DOHH2 (cell line): Measurements from ENCODE around the gene FAM78B.

Experiments used
- H3F3A ChIP-seq: fragments of 200-600 bp; sonication (generic), shearing (Covaris generic); 2 replicates; pipeline ENCODE4 v1.6.0; 2016; ENCODE audit warnings: antibody characterized with exemption, mild to moderate bottlenecking; ENCODE audit not compliant: control insufficient read depth, insufficient read depth
- H3K27ac ChIP-seq: fragments of 200-600 bp; sonication (generic); 2 replicates; pipeline ENCODE4 v1.5.1; 2014; ENCODE audit warnings: low read depth, mild to moderate bottlenecking, low read length, moderate library complexity
- H3K27me3 ChIP-seq: fragments of 200-600 bp; sonication (generic); 2 replicates; pipeline ENCODE4 v1.6.1; 2014; ENCODE audit warnings: mild to moderate bottlenecking, low read length, mixed read lengths; ENCODE audit not compliant: control insufficient read depth
- H3K36me3 ChIP-seq: fragments of 200-600 bp; sonication (generic); 2 replicates; pipeline ENCODE4 v1.6.1; 2014; ENCODE audit warnings: mild to moderate bottlenecking, low read length, moderate library complexity, mixed read lengths; ENCODE audit not compliant: control insufficient read depth
- H3K4me1 ChIP-seq: fragments of 200-600 bp; sonication (generic); 2 replicates; pipeline ENCODE4 v1.6.1; 2014; ENCODE audit warnings: mild to moderate bottlenecking, low read length, mixed read lengths; ENCODE audit not compliant: control insufficient read depth
- H3K4me2 ChIP-seq: fragments of 200-600 bp; sonication (generic); 2 replicates; pipeline ENCODE4 v1.6.0; 2014; ENCODE audit warnings: mild to moderate bottlenecking, low read length, moderate library complexity
- H3K4me3 ChIP-seq: fragments of 200-600 bp; sonication (generic); 2 replicates; pipeline ENCODE4 v1.5.1; 2014; ENCODE audit warnings: mild to moderate bottlenecking, low read length, mixed read lengths
- H3K79me2 ChIP-seq: fragments of 200-600 bp; sonication (generic); 2 replicates; pipeline ENCODE4 v1.6.1; 2014; ENCODE audit warnings: mild to moderate bottlenecking, low read length, mixed read lengths; ENCODE audit not compliant: control insufficient read depth
- H3K9me2 ChIP-seq: fragments of 200-600 bp; sonication (generic); replicated peaks from 2 replicates; pipeline ENCODE4 v1.6.1; 2014; ENCODE audit warnings: mild to moderate bottlenecking, low read length, mixed read lengths; ENCODE audit not compliant: control insufficient read depth
- H3K9me3 ChIP-seq: fragments of 200-600 bp; sonication (generic); 2 replicates; pipeline ENCODE4 v1.6.1; 2014; ENCODE audit warnings: antibody characterized with exemption, low read length, mixed read lengths; ENCODE audit not compliant: control insufficient read depth, insufficient read depth
- H4K20me1 ChIP-seq: fragments of 200-600 bp; sonication (generic); 2 replicates; pipeline ENCODE4 v1.6.0; 2014; ENCODE audit warnings: low read depth, mild to moderate bottlenecking, antibody characterized with exemption, low read length, moderate library complexity; ENCODE audit not compliant: control insufficient read depth, insufficient read depth
- EZH2phosphoT487 ChIP-seq: fragments of 200-600 bp; sonication (generic); IDR thresholded peaks from 2 replicates; pipeline ENCODE4 v1.6.1; 2017; ENCODE audit warnings: borderline replicate concordance, mild to moderate bottlenecking, antibody characterized with exemption, low read length, moderate library complexity, mixed read lengths
- TF ChIP-seq, protein P1 (sequence below): fragments of 200-600 bp; sonication (generic); IDR thresholded peaks from one replicate; pipeline ENCODE4 v1.5.1; 2014; ENCODE audit warnings: antibody characterized with exemption, mild to moderate bottlenecking, low read depth, low read length; ENCODE audit not compliant: poor library complexity, severe bottlenecking

FAM78B gene

DNA sequence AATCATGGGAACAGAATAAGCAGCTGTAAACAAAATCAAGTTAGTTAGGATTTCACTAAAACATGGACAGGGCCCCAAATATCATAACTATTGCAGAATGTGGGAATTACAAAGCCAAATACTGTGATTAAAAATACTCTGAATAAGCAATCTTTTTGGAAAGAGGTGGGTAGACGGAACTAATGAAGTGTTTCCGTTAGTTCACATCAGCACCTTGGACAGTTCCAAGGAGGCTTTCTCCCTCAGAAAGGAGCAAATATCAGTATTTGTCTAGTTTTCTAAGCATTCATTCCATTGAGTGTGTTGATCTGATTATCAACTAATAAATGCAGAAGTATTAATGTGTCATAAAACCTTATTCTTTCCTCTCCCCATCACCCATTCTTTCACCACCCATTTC lies 97.4 kb downstream of the FAM78B start:
- Histone ChIP-seq H3K4me2 (no peak overlapping the region), H3F3A (no peaks in the 10 kb centered on the region), H3K9me2 (no peaks in the 10 kb centered on the region), H3K27ac (no peak overlapping the region), H3K4me1 (no peaks in the 10 kb centered on the region), H3K9me3 (no peaks in the 10 kb centered on the region), H3K27me3 (no peaks in the 10 kb centered on the region), H3K79me2 (no peaks in the 10 kb centered on the region), H3K36me3 (no peaks in the 10 kb centered on the region), H3K4me3 (no peak overlapping the region), H4K20me1 (no peaks in the 10 kb centered on the region)
- TF ChIP-seq EZH2phosphoT487 = no peak
- TF ChIP-seq, protein P1, sequence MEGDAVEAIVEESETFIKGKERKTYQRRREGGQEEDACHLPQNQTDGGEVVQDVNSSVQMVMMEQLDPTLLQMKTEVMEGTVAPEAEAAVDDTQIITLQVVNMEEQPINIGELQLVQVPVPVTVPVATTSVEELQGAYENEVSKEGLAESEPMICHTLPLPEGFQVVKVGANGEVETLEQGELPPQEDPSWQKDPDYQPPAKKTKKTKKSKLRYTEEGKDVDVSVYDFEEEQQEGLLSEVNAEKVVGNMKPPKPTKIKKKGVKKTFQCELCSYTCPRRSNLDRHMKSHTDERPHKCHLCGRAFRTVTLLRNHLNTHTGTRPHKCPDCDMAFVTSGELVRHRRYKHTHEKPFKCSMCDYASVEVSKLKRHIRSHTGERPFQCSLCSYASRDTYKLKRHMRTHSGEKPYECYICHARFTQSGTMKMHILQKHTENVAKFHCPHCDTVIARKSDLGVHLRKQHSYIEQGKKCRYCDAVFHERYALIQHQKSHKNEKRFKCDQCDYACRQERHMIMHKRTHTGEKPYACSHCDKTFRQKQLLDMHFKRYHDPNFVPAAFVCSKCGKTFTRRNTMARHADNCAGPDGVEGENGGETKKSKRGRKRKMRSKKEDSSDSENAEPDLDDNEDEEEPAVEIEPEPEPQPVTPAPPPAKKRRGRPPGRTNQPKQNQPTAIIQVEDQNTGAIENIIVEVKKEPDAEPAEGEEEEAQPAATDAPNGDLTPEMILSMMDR = no peak

DNA sequence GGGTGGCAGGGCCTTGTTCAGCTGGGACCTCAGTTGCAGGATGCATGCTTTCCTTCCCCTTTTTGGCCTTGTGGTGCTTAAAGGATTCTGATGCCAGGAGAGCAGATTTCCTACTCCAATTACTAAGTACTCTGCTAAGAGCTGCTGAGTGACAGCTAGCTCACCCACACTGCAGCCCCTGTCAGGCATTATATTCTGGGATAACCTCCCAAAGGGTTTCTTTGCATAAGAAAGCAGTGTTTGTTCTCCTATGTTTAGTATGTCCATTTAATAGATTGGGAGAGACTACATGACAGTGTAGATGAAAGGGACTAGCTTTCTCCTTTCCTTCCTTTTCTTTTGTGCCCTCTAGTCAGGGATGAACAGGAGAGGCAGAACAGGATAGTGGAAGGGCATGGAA lies 100.7 kb downstream of the FAM78B start:
- no peaks in the 10 kb centered on the region for H4K20me1 ChIP-seq
- no peak overlapping the region for H3K4me2 ChIP-seq
- TF ChIP-seq, protein P1 = no peak
- TF ChIP-seq EZH2phosphoT487 = no peak
- H3K79me2 ChIP-seq = no peaks in the 10 kb centered on the region
- no peaks in the 10 kb centered on the region for H3K27me3 ChIP-seq
- no peaks in the 10 kb centered on the region for H3K4me1 ChIP-seq
- no peaks in the 10 kb centered on the region for H3F3A ChIP-seq
- H3K9me3 ChIP-seq = no peaks in the 10 kb centered on the region
- H3K4me3 ChIP-seq = no peak overlapping the region
- H3K9me2 ChIP-seq = no peaks in the 10 kb centered on the region
- no peak overlapping the region for H3K27ac ChIP-seq
- H3K36me3 ChIP-seq = no peaks in the 10 kb centered on the region

DNA sequence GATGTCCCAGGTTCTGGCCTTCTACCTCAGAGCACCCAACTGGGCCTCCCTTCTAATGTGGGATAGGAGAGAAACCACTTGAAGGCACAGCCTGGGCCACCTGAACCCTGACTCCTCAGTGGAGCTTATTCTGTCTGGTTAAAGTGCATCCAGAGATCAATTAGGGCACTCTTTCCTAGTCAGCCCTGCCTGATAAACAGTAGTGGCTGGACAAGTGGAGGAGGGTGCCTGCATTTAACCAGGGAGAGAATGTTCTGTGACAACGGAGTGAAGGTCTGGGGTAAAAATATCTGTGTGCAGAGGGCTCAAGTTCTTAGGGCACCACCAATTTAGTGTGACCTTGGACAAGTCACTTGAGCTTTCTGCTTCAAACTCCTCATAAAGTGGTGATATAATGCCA lies 101.8 kb downstream of the FAM78B start:
- Histone ChIP-seq H3F3A (no peaks in the 10 kb centered on the region), H3K9me3 (no peaks in the 10 kb centered on the region), H3K4me3 (no peak overlapping the region), H3K27ac (no peak overlapping the region), H3K27me3 (no peaks in the 10 kb centered on the region), H3K4me2 (no peak overlapping the region), H3K9me2 (no peaks in the 10 kb centered on the region), H3K79me2 (no peaks in the 10 kb centered on the region), H3K4me1 (no peaks in the 10 kb centered on the region), H4K20me1 (no peaks in the 10 kb centered on the region), H3K36me3 (no peaks in the 10 kb centered on the region)
- TF ChIP-seq, protein P1 = no peak
- TF ChIP-seq EZH2phosphoT487 = no peak
